ENCODE data around the gene FGFR3. TPM values are rescaled to one million over a fixed set of nuclear protein-coding genes. Genes with fewer than 3 reads are reported as not detected.

Gene FGFR3
- polyA plus RNA-seq, 1 of the 3 experiments (the other 2 are of a cell fraction) = 1.1 TPM

DNA sequence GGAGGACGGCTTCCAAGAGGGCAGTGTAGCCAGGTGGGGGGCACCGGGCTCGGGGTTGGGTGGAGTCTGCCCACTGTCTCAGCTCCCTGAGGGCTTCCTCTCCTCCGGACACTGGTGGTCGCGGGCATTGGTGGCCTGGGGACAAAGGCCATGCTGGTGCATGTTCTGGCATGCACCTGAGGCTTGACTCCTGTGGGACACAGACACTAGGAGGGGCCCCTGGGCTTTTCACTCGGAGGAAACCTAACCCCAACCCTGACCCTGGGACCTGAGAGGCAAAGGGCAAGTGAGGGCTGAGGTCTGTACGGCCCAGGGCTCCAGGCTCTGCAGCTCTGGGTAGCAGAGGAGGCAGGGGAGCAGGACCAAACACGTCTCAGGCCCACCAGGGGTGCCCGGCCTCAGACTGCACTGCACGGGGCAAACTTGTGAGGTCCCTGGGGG, 22.3 kb upstream of the FGFR3 start:
- ChIA-PET CTCF (interaction anchor here (1.1 kb wide), 1 partner anchor 129 kb away, joined by 3 read pairs; no protein-coding TSS in a partner anchor), POLR2A (no interaction called here)
- Histone ChIP-seq H2AFZ (ENCODE audit: low read depth) (no peak overlapping the region), H3K9ac (no peak overlapping the region), H3K79me2 (ENCODE audit: insufficient read depth) (no peaks in the 10 kb centered on the region), H3K27ac (ENCODE audit: low read depth in 2 of 2, low read length in 1 of 2) (no peak overlapping the region), H3K36me3 (replicated peaks in 1 of 2; ENCODE audit: control insufficient read depth in 1 of 2, insufficient read depth in 2 of 2, low read length in 1 of 2) (no peaks in the 10 kb centered on the region), H3F3A (replicated peaks; ENCODE audit: insufficient read depth) (no peaks in the 10 kb centered on the region), H3K9me3 (no peaks in the 10 kb centered on the region), H3K4me1 (ENCODE audit: control insufficient read depth in 1 of 2, insufficient read depth in 2 of 2, low read depth in 1 of 2, low read length in 1 of 2) (peaks cover 0 to 33% of the 10 kb centered on the region in 2 experiments; a peak in 1 of 4 replicates), H3K4me3 (ENCODE audit: low read depth in 2 of 2, low read length in 1 of 2) (no peak overlapping the region), H3K9me2 (no peaks in the 10 kb centered on the region), H4K20me1 (ENCODE audit: insufficient read depth) (no peaks in the 10 kb centered on the region), H3K27me3 (ENCODE audit: insufficient read depth) (no peaks in the 10 kb centered on the region), H3K4me2 (no peak overlapping the region)
- 86% methylated on average over 3 of the region's 11 CpGs for WGBS (ENCODE audit: low lambda C conversion rate)
- no peak for TF ChIP-seq JUND (IDR thresholded peaks at IDR 0.05)
- TF ChIP-seq YY1 (IDR thresholded peaks at IDR 0.05; ENCODE audit: low read depth) = no peak
- no peak for TF ChIP-seq RAD21 (IDR thresholded peaks at IDR 0.05; ENCODE audit: low read length)
- TF ChIP-seq TAF1 (IDR thresholded peaks at IDR 0.05; ENCODE audit: borderline replicate concordance, low read depth, low read length) = no peak
- TF ChIP-seq, protein P1, sequence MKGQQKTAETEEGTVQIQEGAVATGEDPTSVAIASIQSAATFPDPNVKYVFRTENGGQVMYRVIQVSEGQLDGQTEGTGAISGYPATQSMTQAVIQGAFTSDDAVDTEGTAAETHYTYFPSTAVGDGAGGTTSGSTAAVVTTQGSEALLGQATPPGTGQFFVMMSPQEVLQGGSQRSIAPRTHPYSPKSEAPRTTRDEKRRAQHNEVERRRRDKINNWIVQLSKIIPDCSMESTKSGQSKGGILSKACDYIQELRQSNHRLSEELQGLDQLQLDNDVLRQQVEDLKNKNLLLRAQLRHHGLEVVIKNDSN (IDR thresholded peaks at IDR 0.05; ENCODE audit: borderline replicate concordance, low read depth) = no peak
- no peak for TF ChIP-seq EZH2phosphoT487 (IDR thresholded peaks at IDR 0.05; ENCODE audit: borderline replicate concordance, low read depth)
- TF ChIP-seq, protein P2, sequence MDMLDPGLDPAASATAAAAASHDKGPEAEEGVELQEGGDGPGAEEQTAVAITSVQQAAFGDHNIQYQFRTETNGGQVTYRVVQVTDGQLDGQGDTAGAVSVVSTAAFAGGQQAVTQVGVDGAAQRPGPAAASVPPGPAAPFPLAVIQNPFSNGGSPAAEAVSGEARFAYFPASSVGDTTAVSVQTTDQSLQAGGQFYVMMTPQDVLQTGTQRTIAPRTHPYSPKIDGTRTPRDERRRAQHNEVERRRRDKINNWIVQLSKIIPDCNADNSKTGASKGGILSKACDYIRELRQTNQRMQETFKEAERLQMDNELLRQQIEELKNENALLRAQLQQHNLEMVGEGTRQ (IDR thresholded peaks at IDR 0.05; ENCODE audit: borderline replicate concordance, low read depth, low read length) = no peak
- TF ChIP-seq, protein P3, sequence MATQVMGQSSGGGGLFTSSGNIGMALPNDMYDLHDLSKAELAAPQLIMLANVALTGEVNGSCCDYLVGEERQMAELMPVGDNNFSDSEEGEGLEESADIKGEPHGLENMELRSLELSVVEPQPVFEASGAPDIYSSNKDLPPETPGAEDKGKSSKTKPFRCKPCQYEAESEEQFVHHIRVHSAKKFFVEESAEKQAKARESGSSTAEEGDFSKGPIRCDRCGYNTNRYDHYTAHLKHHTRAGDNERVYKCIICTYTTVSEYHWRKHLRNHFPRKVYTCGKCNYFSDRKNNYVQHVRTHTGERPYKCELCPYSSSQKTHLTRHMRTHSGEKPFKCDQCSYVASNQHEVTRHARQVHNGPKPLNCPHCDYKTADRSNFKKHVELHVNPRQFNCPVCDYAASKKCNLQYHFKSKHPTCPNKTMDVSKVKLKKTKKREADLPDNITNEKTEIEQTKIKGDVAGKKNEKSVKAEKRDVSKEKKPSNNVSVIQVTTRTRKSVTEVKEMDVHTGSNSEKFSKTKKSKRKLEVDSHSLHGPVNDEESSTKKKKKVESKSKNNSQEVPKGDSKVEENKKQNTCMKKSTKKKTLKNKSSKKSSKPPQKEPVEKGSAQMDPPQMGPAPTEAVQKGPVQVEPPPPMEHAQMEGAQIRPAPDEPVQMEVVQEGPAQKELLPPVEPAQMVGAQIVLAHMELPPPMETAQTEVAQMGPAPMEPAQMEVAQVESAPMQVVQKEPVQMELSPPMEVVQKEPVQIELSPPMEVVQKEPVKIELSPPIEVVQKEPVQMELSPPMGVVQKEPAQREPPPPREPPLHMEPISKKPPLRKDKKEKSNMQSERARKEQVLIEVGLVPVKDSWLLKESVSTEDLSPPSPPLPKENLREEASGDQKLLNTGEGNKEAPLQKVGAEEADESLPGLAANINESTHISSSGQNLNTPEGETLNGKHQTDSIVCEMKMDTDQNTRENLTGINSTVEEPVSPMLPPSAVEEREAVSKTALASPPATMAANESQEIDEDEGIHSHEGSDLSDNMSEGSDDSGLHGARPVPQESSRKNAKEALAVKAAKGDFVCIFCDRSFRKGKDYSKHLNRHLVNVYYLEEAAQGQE (IDR thresholded peaks at IDR 0.05; ENCODE audit: low read depth, low read length) = no peak
- TF ChIP-seq, protein P4, sequence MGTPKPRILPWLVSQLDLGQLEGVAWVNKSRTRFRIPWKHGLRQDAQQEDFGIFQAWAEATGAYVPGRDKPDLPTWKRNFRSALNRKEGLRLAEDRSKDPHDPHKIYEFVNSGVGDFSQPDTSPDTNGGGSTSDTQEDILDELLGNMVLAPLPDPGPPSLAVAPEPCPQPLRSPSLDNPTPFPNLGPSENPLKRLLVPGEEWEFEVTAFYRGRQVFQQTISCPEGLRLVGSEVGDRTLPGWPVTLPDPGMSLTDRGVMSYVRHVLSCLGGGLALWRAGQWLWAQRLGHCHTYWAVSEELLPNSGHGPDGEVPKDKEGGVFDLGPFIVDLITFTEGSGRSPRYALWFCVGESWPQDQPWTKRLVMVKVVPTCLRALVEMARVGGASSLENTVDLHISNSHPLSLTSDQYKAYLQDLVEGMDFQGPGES (IDR thresholded peaks at IDR 0.05; ENCODE audit: low read depth, low read length) = no peak
- no peak for TF ChIP-seq ELF1 (IDR thresholded peaks at IDR 0.05)
- TF ChIP-seq FOSL2 (IDR thresholded peaks at IDR 0.05; ENCODE audit: borderline replicate concordance, low read depth) = no peak
- TF ChIP-seq RXRA (IDR thresholded peaks at IDR 0.05; ENCODE audit: borderline replicate concordance, low read depth) = no peak
- TF ChIP-seq, protein P5, sequence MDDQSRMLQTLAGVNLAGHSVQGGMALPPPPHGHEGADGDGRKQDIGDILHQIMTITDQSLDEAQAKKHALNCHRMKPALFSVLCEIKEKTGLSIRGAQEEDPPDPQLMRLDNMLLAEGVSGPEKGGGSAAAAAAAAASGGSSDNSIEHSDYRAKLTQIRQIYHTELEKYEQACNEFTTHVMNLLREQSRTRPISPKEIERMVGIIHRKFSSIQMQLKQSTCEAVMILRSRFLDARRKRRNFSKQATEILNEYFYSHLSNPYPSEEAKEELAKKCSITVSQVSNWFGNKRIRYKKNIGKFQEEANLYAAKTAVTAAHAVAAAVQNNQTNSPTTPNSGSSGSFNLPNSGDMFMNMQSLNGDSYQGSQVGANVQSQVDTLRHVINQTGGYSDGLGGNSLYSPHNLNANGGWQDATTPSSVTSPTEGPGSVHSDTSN (IDR thresholded peaks at IDR 0.05) = no peak
- no peak for TF ChIP-seq POLR2AphosphoS5 (IDR thresholded peaks at IDR 0.05; ENCODE audit: low read depth, low read length)
- no peak for TF ChIP-seq SMC3 (IDR thresholded peaks at IDR 0.05; ENCODE audit: low read depth, low read length)
- TF ChIP-seq GABPA (IDR thresholded peaks at IDR 0.05; ENCODE audit: low read depth) = no peak
- no peak for TF ChIP-seq CHD2 (IDR thresholded peaks at IDR 0.05; ENCODE audit: low read length, partially characterized antibody)
- TF ChIP-seq NRF1 (IDR thresholded peaks at IDR 0.05; ENCODE audit: low read depth, low read length) = no peak
- no peak for DNase-seq

Measured in SK-N-SH (cell line).